ENCODE measurements around the gene SLC9C1. TPM values are rescaled to one million over a fixed set of nuclear protein-coding genes. Genes with fewer than 3 reads are reported as not detected.

SLC9C1 gene
- total and polyA plus RNA-seq, 2 of the 13 experiments (the other 11 are each of a cell fraction or from before 2014, with no cell fraction given): not detected

GRCh38 chr3:112115806-112116383 is 178.1 kb downstream of the SLC9C1 start (continued):
- TF ChIP-seq ZBED4 (CRISPR knock-in tag; IDR thresholded peaks at IDR 0.05; ENCODE audit: borderline replicate concordance) (no peak), CC2D1A (CRISPR knock-in tag; IDR thresholded peaks at IDR 0.05) (no peak), FOXO1 (CRISPR knock-in tag; IDR thresholded peaks at IDR 0.05) (no peak), KLF9 (CRISPR knock-in tag; IDR thresholded peaks at IDR 0.05; ENCODE audit: low read depth) (no peak), CCDC6 (CRISPR knock-in tag; IDR thresholded peaks at IDR 0.05) (no peak), ZNF589 (CRISPR knock-in tag; conservative IDR thresholded peaks at IDR 0.05) (no peak), MLX (CRISPR knock-in tag; IDR thresholded peaks at IDR 0.05) (no peak), SMARCE1 (IDR thresholded peaks at IDR 0.05; ENCODE audit: borderline replicate concordance) (no peak)

DNA sequence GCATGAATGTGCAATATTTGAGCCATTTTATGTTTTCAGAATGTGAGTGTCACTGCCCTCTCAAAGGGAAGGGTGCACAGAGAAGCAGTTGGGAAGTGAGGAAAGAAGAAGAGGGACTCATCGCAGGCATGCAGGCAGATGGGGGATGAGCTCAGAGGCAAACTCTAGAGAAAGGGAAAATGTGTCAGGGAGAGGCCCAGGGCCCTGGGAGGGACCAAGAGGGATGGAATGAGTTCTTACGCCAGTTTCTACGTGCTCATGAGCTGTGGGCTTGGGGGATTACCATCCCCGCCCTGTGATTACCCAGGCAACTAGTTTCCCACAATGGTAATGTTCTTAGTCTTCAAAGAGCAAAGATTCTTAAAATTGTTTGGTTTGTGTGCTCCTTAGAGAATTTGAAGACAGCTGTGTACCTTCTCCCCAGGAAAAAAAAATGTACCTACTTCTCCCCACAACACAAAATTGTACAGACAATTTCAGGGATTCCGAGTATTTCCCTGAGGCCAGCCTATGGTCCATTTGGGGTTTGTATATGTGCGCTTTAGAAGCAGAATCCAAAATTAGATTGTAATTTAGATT is 178.8 kb downstream of the SLC9C1 start:
- in situ Hi-C loops (cut with HindIII; ENCODE audit: extremely low pct_ligation_motif_present, low pct_unique_long_range_greater_than_20kb) (loop anchor here (10.0 kb wide), 1 partner anchor 420 kb away; no protein-coding TSS in a partner anchor), intact Hi-C loops (cut with micrococcal nuclease; ENCODE audit: unreplicated experiment) (no loop called here)
- TF ChIP-seq TARDBP (CRISPR knock-in tag; IDR thresholded peaks at IDR 0.05) (no peak), SP140L (CRISPR knock-in tag; IDR thresholded peaks at IDR 0.05; ENCODE audit: borderline replicate concordance) (no peak), NRL (CRISPR knock-in tag; IDR thresholded peaks at IDR 0.05; ENCODE audit: borderline replicate concordance) (no peak), ZNF251 (CRISPR knock-in tag; IDR thresholded peaks at IDR 0.05) (no peak), ZNF772 (CRISPR knock-in tag; IDR thresholded peaks at IDR 0.05) (no peak), ZBTB21 (CRISPR knock-in tag; IDR thresholded peaks at IDR 0.05) (no peak), MTA3 (CRISPR knock-in tag; IDR thresholded peaks at IDR 0.05) (no peak), ZNF589 (CRISPR knock-in tag; conservative IDR thresholded peaks at IDR 0.05) (no peak)
- Histone ChIP-seq H3K4me3 (replicated peaks in 1 of 3; ENCODE audit: insufficient read depth in 1 of 3, low read depth in 2 of 3, low read length in 3 of 3) (no peak overlapping the region), H3K79me2 (ENCODE audit: insufficient read depth, low read length) (no peaks in the 10 kb centered on the region), H4K20me1 (ENCODE audit: insufficient read depth, low read length) (no peaks in the 10 kb centered on the region), H2AFZ (ENCODE audit: low read length) (no peak overlapping the region), H3K9me3 (ENCODE audit: low read length) (no peaks in the 10 kb centered on the region), H3K36me3 (replicated peaks in 1 of 2; ENCODE audit: control insufficient read depth in 1 of 2, insufficient read depth in 2 of 2, low read length in 2 of 2) (no peaks in the 10 kb centered on the region), H3K9ac (ENCODE audit: insufficient read depth, low read depth, low read length) (no peak overlapping the region), H3K27ac (ENCODE audit: extremely low read length, insufficient read depth, low read length) (no peak overlapping the region), H3K27me3 (ENCODE audit: control insufficient read depth in 1 of 2, insufficient read depth in 2 of 2, low read length in 2 of 2) (no peaks in the 10 kb centered on the region), H3K4me2 (ENCODE audit: low read depth, low read length) (no peak overlapping the region), H3K4me1 (ENCODE audit: insufficient read depth, low read length) (no peaks in the 10 kb centered on the region)
- ChIA-PET POLR2A (no interaction called here), CTCF (ENCODE audit: low intra/inter-chr PET ratio, low total read pairs) (no interaction called here)
- ATAC-seq (no peak), FAIRE-seq (no peak), DNase-seq (ENCODE audit: low spot score) (no peak)
- WGBS (ENCODE audit: low lambda C conversion rate): 75% methylated on average over 6 of the region's 6 CpGs
- no TSS peak for BruUV-seq (replicated peaks)
